Ascending aorta (tissue), 2 donors: ENCODE measurements around the gene KMT5B. TPM values are rescaled to one million over a fixed set of nuclear protein-coding genes. Genes with fewer than 3 reads are reported as not detected.

Source experiments
- DNase-seq, 2 donors: peaks; one replicate each; pipeline ENCODE4 v3.0.0-alpha.2; 2019; ENCODE audit warnings: low spot score in 2 of 2
- H3K27ac ChIP-seq, 2 donors: fragments of 200-600 bp; sonication (generic); one replicate each; pipeline ENCODE4 v1.5.1; 2016 to 2017; ENCODE audit warnings: mild to moderate bottlenecking in 1 of 2
- H3K27me3 ChIP-seq: fragments of 200-600 bp; sonication (generic); one replicate; pipeline ENCODE4 v1.5.1; 2017
- H3K36me3 ChIP-seq, 2 donors: fragments of 200-600 bp; sonication (generic); one replicate each; pipeline ENCODE4 v1.5.1; 2016
- H3K4me1 ChIP-seq, 2 donors: fragments of 200-600 bp; sonication (generic); one replicate each; pipeline ENCODE4 v1.5.1; 2016 to 2017; ENCODE audit warnings: mild to moderate bottlenecking in 1 of 2
- H3K4me3 ChIP-seq, 2 donors: fragments of 200-600 bp; sonication (generic); one replicate each; pipeline ENCODE4 v1.5.1; 2016 to 2017; ENCODE audit warnings: mild to moderate bottlenecking in 1 of 2
- H3K9me3 ChIP-seq, 2 donors: fragments of 200-600 bp; sonication (generic); one replicate each; pipeline ENCODE4 v1.5.1; 2016
- intact Hi-C: fragments of 100-400 bp; cut with DNase I; formaldehyde crosslinking; loops from one replicate; pipeline ENCODE4 v1.15.1; 2023
- total RNA-seq: library from RNA; depleted of rRNA; stranded (reverse); fragments of >200 nt; gene quantifications from one replicate; pipeline ENCODE4 v1.1.0, GENCODE V29; 2016
- TF ChIP-seq, protein P1 (sequence below), 3 experiments: fragments of 200-600 bp in 2 of 3; fragments of 450-650 bp in 1 of 3; sonication (generic) in 2 of 3; IDR thresholded peaks; one replicate each; pipeline ENCODE4 v1.5.1; 2016 to 2019; ENCODE audit warnings: antibody characterized with exemption in 3 of 3, mild to moderate bottlenecking in 1 of 3, moderate library complexity in 1 of 3

KMT5B gene
- total RNA-seq, 1 donor from 2014 or later = 82.0 TPM

DNA sequence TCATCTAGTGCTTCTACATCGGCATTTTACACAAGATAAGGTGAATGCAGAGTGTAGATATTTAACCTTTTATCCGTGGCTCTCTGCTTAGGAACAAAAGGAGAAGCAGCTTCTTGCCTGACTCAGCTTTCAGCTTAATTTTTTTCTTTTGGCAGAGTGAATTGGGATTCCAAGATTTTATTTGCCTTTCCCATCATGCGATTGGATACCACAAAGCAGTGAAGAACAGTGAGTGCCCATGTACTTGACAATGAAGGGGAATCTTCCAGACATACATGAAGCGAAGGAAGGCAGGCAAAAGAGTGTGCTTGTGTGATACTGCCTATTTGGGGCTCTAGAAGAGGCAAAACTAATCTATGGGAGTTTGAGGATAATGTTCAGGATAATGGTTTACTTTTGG is 74.9 kb downstream of the KMT5B start:
- no peaks in the 10 kb centered on the region for H3K27me3 ChIP-seq
- DNase-seq = no peak
- no peak overlapping the region for H3K27ac ChIP-seq
- no peaks in the 10 kb centered on the region for H3K9me3 ChIP-seq
- H3K4me1 ChIP-seq = no peaks in the 10 kb centered on the region
- TF ChIP-seq, protein P1, sequence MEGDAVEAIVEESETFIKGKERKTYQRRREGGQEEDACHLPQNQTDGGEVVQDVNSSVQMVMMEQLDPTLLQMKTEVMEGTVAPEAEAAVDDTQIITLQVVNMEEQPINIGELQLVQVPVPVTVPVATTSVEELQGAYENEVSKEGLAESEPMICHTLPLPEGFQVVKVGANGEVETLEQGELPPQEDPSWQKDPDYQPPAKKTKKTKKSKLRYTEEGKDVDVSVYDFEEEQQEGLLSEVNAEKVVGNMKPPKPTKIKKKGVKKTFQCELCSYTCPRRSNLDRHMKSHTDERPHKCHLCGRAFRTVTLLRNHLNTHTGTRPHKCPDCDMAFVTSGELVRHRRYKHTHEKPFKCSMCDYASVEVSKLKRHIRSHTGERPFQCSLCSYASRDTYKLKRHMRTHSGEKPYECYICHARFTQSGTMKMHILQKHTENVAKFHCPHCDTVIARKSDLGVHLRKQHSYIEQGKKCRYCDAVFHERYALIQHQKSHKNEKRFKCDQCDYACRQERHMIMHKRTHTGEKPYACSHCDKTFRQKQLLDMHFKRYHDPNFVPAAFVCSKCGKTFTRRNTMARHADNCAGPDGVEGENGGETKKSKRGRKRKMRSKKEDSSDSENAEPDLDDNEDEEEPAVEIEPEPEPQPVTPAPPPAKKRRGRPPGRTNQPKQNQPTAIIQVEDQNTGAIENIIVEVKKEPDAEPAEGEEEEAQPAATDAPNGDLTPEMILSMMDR (IDR thresholded peaks at IDR 0.05) = no peak
- H3K36me3 ChIP-seq = no peaks in the 10 kb centered on the region
- no peak overlapping the region for H3K4me3 ChIP-seq
- intact Hi-C loops = no loop called here

DNA sequence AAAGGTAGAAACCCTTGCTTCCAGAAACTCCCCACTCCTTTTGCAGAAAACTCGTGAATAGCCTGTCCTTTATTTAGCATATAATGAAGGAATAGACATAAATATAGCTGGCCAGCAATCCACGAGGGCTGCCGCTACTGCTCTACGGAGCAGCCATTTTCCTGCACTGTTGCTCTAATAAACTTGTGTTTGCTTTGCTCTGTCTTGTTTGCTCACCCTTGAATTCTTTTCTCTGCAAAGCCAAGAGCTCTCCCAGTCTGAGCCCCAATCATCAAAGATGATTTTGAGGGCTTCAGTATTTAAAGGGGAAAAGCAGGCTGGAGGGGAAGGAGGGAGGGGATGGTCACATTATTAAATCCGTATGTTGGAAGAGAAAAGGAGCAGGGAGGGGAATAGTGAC is 75.3 kb downstream of the KMT5B start:
- H3K4me3 ChIP-seq = no peak overlapping the region

DNA sequence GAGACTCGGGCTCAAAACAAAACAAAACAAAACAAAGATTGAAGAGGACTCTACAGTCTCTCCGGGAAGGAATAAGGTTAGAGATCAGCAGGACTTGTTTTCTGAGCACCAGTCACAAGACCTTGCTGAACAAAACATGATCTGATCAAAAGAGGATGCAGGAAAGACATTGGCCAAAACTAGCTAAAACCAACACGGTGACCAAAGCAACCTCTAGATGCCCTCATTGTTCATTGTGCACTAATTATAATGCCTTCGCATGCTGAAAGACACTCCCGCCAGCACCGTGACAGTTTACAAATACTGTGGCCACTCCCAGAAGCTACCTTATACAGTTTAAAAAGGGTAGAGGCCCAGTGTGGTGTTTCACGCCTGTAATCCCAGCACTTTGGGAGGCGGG is 76.2 kb downstream of the KMT5B start:
- intact Hi-C loops = no loop called here
- Histone ChIP-seq H3K4me3 (no peak overlapping the region), H3K27me3 (no peaks in the 10 kb centered on the region), H3K27ac (no peak overlapping the region), H3K4me1 (no peaks in the 10 kb centered on the region), H3K9me3 (no peaks in the 10 kb centered on the region), H3K36me3 (no peaks in the 10 kb centered on the region)
- no peak for DNase-seq
- TF ChIP-seq, protein P1 (IDR thresholded peaks at IDR 0.05) = no peak

More for the DNA sequence above, 75.3 kb downstream of the KMT5B start:
- no peak for DNase-seq
- intact Hi-C loops = no loop called here
- TF ChIP-seq, protein P1 (IDR thresholded peaks at IDR 0.05) = no peak
- Histone ChIP-seq H3K4me1 (no peaks in the 10 kb centered on the region), H3K9me3 (no peaks in the 10 kb centered on the region), H3K27ac (no peak overlapping the region), H3K27me3 (no peaks in the 10 kb centered on the region), H3K36me3 (no peaks in the 10 kb centered on the region)

DNA sequence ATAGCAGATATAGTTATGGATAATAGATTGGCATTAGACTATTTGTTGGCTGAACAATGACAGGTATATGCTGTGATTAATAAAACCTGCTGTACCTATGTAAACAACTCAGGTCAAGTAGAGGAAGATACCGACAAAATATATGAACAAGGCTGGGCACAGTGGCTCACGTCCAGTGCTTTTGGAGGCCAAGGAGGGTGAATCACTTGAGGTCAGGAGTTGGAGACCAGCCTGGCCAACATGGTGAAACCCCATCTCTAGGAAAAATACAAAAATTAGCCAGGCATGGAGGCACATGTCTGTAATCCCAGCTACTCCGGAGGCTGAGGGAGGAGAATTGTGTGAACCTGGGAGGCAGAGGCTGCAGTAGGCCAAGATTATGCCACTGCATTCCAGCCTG is 77.9 kb downstream of the KMT5B start:
- Histone ChIP-seq H3K4me3 (no peak overlapping the region), H3K27ac (no peak overlapping the region), H3K36me3 (no peaks in the 10 kb centered on the region), H3K9me3 (no peaks in the 10 kb centered on the region), H3K4me1 (no peaks in the 10 kb centered on the region), H3K27me3 (no peaks in the 10 kb centered on the region)
- intact Hi-C loops = no loop called here
- no peak for DNase-seq
- TF ChIP-seq, protein P1 (IDR thresholded peaks at IDR 0.05) = no peak

DNA sequence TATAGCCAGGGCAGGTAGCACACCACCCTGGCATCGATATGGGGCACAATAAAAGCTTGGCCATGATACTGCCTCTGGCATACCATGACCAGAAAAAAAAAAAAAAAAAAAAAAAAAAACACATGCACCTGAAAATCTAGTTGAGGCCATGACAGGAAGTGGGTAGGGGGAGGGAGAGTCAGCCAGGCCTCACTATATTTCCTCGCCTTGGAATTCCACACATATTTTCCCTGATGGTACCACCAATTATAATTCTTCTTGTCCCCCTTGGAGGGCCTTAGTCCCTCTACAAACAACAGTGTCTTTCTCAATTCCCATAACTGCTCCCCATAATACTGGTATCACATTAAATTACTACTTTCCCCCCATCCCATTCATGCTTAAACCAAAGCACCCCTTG is 79.3 kb downstream of the KMT5B start:
- TF ChIP-seq, protein P1 (IDR thresholded peaks at IDR 0.05) = no peak
- Histone ChIP-seq H3K4me1 (peaks cover 2 to 3% of the 10 kb centered on the region in 2 donors), H3K36me3 (no peaks in the 10 kb centered on the region), H3K27me3 (no peaks in the 10 kb centered on the region), H3K4me3 (no peak overlapping the region), H3K9me3 (no peaks in the 10 kb centered on the region), H3K27ac (no peak overlapping the region)
- intact Hi-C loops = no loop called here
- DNase-seq = no peak

DNA sequence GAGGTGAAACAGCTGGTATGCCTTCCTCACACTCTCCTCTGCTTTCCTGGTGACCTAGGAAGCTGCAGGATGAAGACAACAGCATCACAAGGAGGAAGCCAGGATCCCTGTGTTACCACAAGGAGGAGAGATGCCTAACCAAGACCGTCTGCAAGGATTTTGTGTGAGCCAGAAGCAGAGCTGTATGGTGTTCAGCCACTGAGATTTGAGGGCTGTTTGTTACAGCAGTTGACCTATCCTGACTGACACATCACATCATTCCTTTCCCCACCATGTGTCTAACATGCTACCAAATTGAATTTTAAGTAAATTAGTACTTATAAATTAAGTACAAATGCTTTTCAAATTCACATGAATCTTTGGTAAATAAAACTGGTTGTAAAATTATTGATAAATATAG is 83.0 kb downstream of the KMT5B start:
- peaks cover 6 to 7% of the 10 kb centered on the region in 2 donors for H3K4me1 ChIP-seq

More for the DNA sequence above, 83.0 kb downstream of the KMT5B start:
- Histone ChIP-seq H3K27ac (no peak overlapping the region), H3K36me3 (no peaks in the 10 kb centered on the region), H3K9me3 (no peaks in the 10 kb centered on the region), H3K27me3 (no peaks in the 10 kb centered on the region), H3K4me3 (no peak overlapping the region)
- TF ChIP-seq, protein P1 (IDR thresholded peaks at IDR 0.05) = no peak
- no peak for DNase-seq
- intact Hi-C loops = no loop called here
